Sciatic nerve (tissue), 2 donors: ENCODE measurements around the gene EEF1AKMT3. TPM values are rescaled to one million over a fixed set of nuclear protein-coding genes. Genes with fewer than 3 reads are reported as not detected.

Source experiments
- ATAC-seq: fragments of 200-7000 bp; cut with Tn5 transposase; one replicate; pipeline ENCODE4 v1.9.1; 2020; ENCODE audit warnings: mild to moderate bottlenecking, moderate library complexity
- DNase-seq: peaks from one replicate; pipeline ENCODE4 v3.0.0-alpha.2; 2020; ENCODE audit warnings: low spot score
- intact Hi-C: fragments of 100-400 bp; cut with DNase I; formaldehyde crosslinking; loops from one replicate; pipeline ENCODE4 v1.14.2; 2022
- microRNA-seq: library from miRNA; unstranded; fragments of <30 nt; microRNA quantifications from one replicate; pipeline ENCODE4 v1.2.0, GENCODE V29; 2020
- total RNA-seq: library from RNA; stranded (reverse); fragmentation: NEBNext Ultra II Directional; extraction: Animal tissue kit (Norgen Biotek cat#: 25700); gene quantifications from one replicate; pipeline ENCODE4 v1.2.1, GENCODE V29; 2021
- donor health status: DM: no; HTN: no; CAD: no.
- donor health status: DM: no; HTN: no; CAD: no.

Gene EEF1AKMT3
- total RNA-seq, 1 donor from 2014 or later = 11.8 TPM

GRCh38 chr12:57823908-57824640 is 51.7 kb downstream of the EEF1AKMT3 start:
- DNase-seq (no peak), ATAC-seq (no peak)
- intact Hi-C loops = no loop called here

DNA sequence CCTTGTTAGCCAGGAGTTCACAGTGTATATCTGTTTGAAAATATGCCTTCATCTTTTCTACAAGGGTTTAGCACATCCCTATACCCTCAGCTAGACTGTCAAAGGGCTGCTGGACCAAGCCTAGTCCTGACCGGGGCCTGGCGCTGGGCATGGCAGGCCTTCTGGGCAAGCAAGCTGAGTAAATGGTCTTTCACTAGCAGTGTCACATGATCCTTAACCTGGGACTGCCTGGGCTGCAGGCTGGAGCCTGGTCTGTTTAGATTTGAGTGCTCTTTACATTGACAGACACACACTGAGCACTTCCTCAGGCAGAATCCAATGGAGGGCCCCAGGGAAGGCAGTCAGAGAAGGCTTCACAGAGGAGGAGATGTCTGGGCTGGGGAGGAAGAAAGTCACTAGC is 53.0 kb downstream of the EEF1AKMT3 start:
- ATAC-seq = no peak
- intact Hi-C loops = no loop called here
- no peak for DNase-seq

GRCh38 chr12:57826400-57826799 is 54.0 kb downstream of the EEF1AKMT3 start:
- ATAC-seq (no peak), DNase-seq (no peak)
- intact Hi-C loops = no loop called here

- intact Hi-C loops = no loop called here
- DNase-seq = no peak
- no peak for ATAC-seq
These were observed 54.6 kb downstream of the EEF1AKMT3 start for GRCh38 chr12:57826966-57827365.

GRCh38 chr12:57829025-57829777 is 56.8 kb downstream of the EEF1AKMT3 start:
- intact Hi-C loops = no loop called here
- ATAC-seq = no peak
- DNase-seq = no peak

DNA sequence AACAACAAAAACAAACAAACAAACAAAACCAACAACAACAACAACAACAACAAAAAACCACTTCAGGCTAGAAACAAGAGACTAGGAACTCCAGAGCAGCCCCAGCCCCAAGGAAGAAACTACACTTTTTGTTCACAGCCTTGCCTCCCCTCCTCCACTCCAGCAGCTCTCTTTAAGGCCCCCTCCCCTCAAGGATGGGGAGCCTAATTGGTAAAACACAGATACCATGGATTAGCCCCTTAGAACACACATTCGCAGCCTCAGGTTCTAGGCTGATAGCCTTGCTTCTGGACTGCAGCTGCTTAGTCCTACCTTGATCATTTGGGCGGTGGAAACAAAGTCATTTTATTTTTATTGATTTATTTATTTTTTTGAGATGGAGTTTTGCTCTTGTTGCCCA is 58.0 kb downstream of the EEF1AKMT3 start:
- intact Hi-C loops = loop anchor here (5.0 to 10.0 kb wide), 2 partner anchors 72 to 1736 kb away; no protein-coding TSS in a partner anchor
- DNase-seq (no peak), ATAC-seq (no peak)

Small RNA genes lying within 50 kb of the gene (microRNA-seq; reads per million reads assigned to microRNA genes)
- gene MIR26A2 (59.7 reads per million, percentile 51 among the genes with 10 or more reads in this experiment), gene MIR6759 (not detected)

Other genes starting within 250 kb of the EEF1AKMT3 start
- 76.2 TPM for gene MBD6, start 249.8 kb upstream of the EEF1AKMT3 start, total RNA-seq
- 104 TPM for gene DCTN2, start 225.4 kb upstream of the EEF1AKMT3 start, total RNA-seq
- 5.6 TPM for gene KIF5A, start 222.6 kb upstream of the EEF1AKMT3 start, total RNA-seq
- gene PIP4K2C, start 181.4 kb upstream of the EEF1AKMT3 start, total RNA-seq = 26.0 TPM
- 42.9 TPM for gene DTX3, start 167.8 kb upstream of the EEF1AKMT3 start, total RNA-seq
- gene ARHGEF25, start 161.2 kb upstream of the EEF1AKMT3 start, total RNA-seq = 61.3 TPM
- 16.6 TPM for gene B4GALNT1, start 139.4 kb upstream of the EEF1AKMT3 start, total RNA-seq
- 230 TPM for gene OS9, start 78.5 kb upstream of the EEF1AKMT3 start, total RNA-seq
- gene AGAP2, start 33.9 kb upstream of the EEF1AKMT3 start, total RNA-seq = 4.0 TPM
- 37.1 TPM for gene TSPAN31, start 27.6 kb upstream of the EEF1AKMT3 start, total RNA-seq
- 54.0 TPM for gene CDK4, start 20.3 kb upstream of the EEF1AKMT3 start, total RNA-seq
- gene MARCHF9, start 17.5 kb upstream of the EEF1AKMT3 start, total RNA-seq = 10.6 TPM
- gene CYP27B1, start 5.5 kb upstream of the EEF1AKMT3 start, total RNA-seq = 0.98 TPM
- gene METTL1, start 509 bp upstream of the EEF1AKMT3 start, total RNA-seq = 13.4 TPM
- gene TSFM, start 10.2 kb downstream of the EEF1AKMT3 start, total RNA-seq = 14.6 TPM
- gene AVIL, start 46.1 kb downstream of the EEF1AKMT3 start, total RNA-seq = 7.3 TPM
- gene CTDSP2, start 74.1 kb downstream of the EEF1AKMT3 start, total RNA-seq = 202 TPM
- gene ATP23, start 169.0 kb downstream of the EEF1AKMT3 start, total RNA-seq = 8.5 TPM